NCI-H82 treated with DMSO at 0.1 percent for 48 hours (cell line): Measurements from ENCODE around the gene MYRF.

Experiments
- DNase-seq: peaks from one replicate; lab custom pipeline; 2025; ENCODE audit not compliant: unreplicated experiment; lab: John Stamatoyannopoulos, UW

Gene MYRF

DNA sequence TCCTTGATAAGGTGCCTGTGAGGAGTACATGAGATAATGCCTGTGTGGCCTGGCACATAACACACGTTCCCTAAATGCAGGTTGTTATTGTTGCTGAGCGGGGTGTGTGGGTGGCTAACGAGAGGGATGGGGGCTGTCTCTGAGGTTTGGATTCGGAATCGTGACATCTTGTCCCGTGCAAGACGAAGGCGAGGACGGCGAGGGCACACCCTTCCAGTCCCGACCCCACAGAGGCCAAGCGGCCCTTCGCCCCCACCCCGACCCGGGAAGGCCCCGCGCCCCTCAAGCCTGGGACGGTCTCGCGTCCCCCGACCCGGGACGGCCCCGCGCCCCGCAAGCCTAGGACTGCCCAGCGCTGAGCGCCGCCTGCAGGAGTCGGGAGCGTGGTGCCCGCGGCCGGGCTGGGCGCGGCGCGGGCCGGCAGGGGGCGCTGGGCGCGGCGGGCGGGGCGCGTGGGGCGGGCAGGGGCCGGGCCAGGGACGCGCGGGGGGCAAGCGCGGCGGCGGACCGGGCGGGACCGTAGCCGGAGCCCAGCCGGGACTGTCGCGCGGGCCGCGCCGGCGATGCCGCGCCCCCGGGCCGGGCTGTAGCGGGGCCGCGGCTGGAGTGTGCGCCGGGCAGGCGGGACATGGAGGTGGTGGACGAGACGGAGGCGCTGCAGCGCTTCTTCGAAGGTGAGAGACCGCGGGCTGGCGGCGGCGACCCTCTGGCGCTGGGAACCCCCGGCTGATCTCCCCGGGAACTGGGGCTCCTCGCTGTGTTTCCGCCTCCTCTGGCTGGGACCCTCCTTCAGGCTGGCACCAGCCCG, at the start of gene MYRF:
Gene MYRF (plus strand): TSS at position 520 of the 808 bp plus-strand sequence. CDS start 109 bp downstream, at position 629.
- no peak for DNase-seq

DNA sequence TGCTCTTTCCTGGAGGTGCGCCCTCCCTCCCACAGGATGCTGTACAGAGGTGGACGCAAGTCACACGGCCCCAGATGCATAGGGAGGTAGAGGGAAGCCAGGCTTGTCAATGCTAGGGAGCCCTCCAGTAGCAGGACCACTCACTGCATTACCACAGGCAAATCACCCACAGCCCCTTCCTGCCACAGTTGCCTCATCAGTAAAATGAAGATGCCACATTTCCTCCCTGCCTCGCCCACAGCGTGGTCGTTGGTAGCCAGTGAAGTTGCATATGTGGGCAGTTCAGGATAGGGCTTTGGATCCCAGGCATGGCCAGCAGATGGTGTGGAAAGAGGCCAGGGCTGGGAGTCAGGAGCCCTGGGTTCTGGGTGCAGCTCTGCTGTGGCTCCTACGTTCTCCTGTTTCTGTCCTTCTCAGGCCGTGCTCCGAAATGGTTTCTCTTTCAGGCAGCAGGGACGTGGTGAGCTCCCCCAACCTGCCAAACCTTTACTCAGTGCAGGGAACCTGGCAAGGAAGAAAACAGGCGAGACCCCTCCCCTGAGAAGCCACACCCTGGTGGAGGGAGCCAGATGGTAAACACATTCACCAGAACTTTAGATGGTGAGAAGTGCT, 49.6 kb upstream of the MYRF start:
- no peak for DNase-seq

DNA sequence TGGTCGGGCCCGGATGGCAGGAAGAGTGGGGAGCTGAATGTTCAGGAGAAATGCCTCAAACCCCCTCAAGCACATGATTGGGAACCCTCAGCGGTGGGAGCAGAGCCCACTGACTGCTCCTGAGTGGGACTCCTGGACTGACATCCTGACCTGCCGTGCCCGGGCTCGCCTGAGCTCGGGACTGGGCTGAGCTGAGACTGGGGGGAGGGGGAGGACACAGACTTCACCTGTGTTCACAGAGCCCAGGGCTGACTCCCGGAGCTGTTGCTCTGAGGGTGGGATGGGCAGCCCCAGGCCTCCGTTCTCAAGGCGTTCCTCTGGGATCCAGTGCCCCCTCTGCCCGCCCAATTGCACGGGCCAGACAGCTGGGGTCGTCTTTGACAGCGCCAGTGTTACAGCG, 47.6 kb upstream of the MYRF start:
- DNase-seq: no peak

DNA sequence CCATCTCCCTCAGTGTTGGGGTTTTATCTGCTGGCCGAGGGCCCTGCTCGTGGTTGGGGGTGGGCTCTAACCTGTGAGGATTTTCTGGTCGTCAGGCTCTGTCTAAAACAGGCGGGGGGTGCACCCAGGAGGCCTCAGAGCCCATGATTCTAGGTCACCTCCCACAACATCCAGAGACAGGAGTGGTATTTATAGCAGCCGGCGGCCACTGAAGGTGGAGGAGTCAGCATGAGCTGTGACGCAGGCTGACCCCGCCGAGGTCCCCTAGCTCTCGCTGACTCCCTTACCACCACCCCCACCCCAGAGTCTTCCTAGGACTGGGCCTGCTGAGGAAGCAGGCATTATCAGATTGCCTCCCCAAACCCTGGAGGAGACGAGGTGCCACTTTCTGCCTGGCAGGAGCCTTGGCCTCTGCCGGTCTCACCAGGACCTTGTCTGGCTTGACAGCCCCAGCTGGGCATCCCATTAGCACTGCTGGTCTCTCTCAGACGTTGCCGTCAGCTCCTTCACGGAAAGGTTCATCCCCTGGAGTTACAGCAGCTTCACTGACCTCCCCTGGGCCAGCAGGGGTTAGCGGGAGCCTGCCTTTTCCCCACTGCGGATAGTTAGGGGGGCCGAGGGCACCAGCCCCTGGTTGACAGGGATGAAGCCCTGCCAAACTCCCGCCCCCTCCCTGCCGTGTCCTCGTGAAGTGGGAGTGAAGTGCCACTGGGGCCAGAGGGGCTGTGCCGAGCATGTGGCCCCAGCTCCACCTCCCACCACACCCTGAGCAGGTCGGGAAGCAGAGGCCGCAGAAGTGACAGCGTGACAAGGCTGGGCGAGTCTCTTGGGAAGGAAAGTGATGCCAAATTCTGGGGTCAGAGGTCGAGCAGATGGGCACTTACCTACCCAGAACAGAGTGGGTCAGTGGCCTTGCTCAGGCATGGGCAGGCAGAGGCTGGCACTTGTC, 45.7 kb upstream of the MYRF start:
- no peak for DNase-seq

DNA sequence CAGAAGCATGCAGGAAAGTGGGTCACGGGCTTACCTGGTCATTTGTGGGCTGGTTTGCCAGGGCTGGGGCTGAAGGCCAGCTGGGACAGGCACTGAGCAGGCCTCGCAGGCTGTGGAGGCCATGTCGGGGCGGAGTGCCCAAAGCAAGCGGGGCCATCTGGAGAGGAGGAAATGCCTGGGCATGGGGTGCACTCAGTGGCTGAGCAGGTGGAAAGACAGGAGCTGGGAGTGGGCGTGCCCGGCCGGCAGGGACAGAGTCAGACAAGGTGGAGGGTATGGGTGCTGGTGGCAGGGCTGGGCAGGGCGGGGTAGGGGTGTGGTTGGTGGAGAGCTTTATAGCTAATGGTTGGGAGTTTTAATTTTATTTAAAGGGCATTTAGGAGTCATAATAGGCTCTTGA, 44.9 kb upstream of the MYRF start:
- DNase-seq: no peak

DNA sequence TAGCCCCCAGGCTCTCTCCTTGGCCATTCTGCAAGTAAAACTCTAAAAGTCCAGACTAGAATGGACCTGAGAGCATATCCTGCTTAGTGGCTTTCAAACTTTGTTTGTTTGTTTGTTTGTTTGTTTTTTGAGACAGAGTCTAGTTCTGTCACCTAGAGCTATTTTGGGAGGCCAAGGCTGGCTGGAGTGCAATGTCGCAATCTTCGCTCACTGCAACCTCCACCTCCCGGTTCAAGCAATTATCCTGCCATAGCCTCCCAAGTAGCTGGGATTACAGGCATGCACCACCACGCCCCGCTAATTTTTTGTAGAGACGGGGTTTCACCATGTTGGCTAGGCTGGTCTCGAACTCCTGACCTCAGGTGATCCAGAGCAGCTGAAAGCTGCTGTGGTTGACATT, 43.3 kb upstream of the MYRF start:
- DNase-seq: no peak

DNA sequence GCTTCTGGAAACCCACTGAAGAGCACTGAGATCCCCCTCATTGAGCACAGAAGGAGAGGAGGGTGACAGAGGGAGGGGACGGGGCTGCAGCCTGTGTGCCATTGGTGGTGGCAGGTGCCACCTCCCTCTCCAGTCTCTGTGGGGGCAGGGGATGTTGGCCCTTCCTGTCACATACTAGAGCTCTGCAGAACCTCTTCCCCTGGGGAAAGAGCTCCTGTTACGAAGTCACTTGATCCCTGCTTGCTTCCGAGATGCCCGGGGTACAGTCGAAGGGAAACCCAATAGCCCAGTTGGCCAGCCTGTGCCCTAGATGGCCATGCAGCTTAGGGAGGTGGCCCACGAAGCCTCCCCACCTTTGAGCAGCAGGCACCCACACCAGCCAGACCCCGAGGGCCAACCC, 42.9 kb upstream of the MYRF start:
- no peak for DNase-seq

DNA sequence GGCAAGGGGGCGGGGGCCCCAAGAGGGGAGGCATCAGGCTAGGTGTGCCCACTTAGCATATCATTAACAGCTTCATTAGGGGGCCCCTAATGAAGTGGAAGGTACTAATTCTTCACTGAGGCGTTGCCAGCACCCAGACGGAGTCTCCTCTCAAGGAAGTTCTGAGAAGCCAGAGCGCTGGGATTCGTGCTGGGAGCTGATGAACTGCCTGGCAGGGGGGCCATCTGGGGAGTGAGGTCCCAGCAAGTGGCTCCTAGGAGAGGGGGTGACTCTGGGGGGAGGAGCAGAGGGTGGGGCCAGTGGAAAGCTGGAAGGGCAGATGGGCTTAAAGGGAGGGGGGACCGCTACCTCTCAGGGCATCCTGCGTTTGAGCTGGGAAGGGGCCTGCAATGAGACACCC, 42.4 kb upstream of the MYRF start:
- DNase-seq: no peak

DNA sequence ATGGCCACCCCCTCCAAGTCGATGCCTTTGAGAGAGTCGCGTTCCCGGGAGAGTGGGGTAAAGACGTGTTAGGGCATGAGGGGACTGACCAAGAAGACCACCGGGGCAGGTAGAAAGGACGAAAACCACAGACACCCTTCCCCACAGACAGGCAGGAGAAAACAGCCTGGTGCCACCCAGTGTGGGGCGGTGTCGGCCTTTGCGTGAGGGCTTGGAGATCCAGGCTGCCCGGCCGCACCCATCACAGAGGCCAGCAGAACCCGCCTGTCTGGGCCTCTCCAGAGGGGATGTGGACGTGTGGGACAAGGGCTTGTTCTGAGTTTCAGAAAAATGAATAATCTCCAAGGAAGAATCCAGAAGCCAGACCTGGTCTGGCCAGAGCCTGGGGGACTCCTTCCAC, 41.4 kb upstream of the MYRF start:
- DNase-seq: no peak

DNA sequence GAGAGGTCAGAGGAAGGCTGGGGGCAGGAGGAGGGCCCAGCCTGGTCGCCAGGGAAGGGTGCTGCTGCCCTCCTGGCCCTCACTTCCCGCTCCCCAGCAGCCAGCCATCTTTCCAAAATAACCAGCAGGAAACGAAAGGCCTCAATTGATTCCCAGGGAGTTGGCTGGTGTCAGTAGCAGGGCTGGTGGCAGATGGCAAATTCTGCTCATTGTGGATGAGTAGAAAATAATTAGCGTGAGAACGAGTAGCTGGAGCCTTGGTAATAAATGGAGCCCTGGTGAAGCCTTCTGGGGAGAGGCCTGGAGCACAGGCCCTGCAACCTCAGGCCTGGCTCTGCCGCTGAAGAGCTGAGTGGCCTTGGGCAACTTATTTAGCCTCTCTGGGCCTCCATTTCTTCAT, 40.9 kb upstream of the MYRF start:
- DNase-seq: peak; percentile 44

DNA sequence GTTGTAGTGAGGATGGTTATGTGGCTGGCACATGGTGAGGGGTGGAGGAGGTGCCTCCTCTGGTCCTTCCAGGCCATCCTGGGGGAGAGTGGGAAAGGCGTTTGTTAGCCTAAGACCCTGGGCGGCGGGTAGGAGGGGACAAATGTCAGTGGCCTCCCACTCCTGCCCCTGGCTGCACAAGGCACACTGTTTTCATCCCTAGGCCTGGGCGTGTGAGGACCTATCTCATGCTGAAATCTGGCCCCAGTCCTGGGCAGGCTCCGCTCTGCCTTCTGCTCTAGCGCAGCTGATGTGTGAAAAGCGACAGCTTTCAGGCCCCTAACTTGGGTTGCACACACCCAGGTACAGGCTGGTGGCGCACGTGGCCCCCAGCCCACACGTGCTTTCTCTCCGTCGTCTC, 40.1 kb upstream of the MYRF start:
- DNase-seq: no peak

DNA sequence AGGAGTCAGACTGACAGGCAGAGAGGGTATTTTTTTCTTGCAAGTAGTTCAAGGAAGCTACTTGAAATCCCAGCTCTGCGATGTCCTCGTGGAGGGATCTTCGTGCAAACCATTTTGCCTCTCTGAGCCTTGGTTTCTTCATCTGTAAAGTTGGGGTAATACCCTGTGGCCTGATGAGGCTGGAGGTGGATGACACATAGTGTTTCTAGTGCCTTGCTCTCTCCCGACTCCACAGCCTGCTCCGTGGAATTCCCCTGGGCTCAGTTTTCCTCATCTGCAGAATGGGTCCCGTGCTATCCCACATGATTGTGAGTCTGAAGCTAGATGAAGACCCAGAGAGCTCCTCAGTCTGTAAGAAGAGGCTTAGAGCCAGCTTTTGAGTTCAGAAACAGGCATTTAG, 39.6 kb upstream of the MYRF start:
- no peak for DNase-seq

DNA sequence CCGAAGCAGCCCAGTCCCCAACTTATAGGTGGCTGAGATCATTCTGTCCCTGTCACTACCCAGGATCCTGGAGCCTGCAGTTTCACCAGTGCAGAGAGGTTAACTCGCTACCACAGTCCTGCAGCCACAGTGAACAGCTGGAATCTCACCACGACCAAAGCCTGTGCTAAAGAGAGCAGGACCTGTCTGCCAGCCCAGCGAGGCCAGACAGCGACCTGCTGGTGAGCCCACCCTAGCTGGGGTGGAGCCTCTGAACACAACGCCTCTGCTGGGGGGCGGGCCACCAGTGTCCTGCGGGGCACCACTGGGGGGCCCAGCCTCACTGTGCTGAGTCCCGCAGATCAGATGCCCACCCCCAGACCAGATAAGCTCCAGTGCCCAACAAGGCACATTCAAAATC, 39.0 kb upstream of the MYRF start:
- DNase-seq: no peak

DNA sequence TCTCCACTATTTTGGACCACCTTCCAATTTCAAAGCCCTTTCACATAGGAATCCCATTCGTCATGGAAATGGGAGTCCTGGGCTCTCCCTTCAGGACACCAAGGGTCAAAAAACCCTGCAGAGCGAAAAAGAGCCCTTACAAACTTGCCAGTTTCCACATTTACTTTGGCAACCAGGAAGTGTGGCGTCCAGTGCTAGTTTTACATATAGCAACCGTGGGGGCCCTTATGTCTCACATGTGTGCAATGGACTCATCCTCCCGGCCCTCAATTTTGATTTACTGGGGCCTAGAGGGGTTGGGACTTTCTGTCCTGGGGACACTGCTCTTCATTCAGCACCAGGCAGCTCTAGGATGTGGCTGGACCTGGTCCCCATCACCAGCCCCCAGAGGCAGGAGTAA, 38.5 kb upstream of the MYRF start:
- no peak for DNase-seq

DNA sequence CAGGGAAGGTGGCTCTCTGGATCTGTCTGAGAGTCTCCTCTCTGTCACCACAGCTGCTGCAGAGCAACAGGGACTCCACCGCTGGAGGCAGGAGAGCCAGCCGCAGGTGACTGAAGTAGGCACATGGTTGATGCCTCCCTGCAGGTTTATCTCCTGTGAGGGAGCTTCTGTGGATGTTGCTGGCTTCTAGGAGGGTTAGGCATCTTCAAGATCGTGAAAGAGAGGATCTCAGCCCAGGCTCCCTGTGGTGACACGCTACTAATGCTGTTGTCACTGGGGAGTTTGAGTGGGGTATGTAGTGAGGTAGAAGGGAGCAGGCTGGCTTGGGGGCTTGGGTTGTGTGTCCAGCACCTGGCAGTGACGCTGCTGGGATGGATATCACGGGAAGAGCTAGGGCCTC, 38.1 kb upstream of the MYRF start:
- DNase-seq: no peak

DNA sequence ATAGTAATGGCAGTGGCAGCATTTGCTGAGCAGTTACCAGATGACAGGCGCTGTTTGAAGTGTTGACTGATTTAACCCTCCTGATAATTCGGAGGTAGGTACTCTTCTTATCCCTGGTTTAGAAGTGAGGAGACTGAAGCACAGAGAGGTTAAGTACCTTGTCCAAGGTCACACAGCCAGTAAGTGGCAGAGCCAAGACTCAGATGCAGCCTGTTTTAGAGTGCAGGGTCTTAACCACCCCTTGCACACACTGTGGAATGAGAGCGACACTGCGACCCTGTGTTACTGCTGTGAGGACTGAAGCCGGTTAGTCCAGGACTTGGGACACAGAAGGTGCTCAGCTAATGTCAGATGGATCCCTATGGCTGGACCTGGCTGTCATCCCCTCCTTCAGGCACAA, 37.5 kb upstream of the MYRF start:
- no peak for DNase-seq

DNA sequence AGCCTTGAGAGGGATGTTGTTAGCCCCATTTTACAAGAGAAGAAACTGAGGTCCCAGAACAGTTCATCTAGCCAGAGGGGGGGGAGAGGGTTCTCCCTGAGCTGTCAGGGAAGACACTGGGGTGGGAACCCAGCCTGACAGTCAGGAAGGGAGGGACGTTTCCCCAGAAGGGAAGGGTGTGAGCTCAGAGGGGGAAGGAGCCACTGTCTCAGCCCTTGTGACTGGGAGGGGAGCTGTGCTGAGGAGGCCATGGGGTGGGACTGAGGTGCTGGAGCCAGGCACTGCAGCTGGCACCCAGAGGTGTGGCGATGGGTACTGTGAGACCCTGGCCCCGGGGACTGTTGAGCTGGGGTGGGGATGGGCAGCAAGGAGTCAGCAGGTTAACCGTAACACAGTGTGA, 36.6 kb upstream of the MYRF start:
- DNase-seq: no peak

DNA sequence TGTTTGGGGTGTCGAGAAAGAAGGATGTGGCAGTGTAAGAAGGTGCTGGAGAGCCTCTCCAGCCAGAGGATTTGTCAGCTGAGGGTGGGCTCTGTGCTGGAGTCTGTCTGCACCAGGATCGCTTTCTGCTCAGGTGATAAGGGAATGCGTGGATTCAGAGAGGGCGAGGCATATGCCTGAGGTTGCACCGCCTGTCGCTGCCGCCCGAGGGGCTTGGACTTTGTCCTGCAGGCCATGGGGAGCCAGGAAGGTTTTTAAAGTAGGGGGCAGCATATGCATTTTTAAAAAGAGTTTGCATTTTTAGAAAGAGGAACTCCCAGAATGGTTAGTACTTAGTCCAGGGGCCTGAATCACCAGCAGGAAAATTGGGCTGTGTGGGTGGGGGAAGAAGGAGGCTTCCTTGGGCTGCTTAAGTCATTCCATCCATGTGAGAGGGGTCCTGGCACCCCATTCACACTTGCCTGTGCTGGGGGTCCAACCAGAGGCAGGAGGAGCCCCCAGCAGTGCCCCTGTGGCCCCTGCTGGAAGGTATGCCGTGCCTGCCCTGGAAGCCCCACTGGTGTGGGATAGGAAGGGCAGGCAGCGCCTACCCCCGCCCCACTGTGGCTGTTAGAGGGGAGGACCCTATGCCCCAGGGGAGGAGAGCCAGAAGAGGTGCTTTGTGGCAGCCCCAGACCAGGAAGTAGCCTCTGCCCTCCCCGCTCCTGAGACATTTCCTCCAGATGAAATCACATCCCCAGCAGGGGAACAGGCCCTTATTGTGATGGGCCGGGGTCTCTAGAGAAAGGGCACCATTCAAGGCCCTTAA, 35.8 kb upstream of the MYRF start:
- DNase-seq: no peak

DNA sequence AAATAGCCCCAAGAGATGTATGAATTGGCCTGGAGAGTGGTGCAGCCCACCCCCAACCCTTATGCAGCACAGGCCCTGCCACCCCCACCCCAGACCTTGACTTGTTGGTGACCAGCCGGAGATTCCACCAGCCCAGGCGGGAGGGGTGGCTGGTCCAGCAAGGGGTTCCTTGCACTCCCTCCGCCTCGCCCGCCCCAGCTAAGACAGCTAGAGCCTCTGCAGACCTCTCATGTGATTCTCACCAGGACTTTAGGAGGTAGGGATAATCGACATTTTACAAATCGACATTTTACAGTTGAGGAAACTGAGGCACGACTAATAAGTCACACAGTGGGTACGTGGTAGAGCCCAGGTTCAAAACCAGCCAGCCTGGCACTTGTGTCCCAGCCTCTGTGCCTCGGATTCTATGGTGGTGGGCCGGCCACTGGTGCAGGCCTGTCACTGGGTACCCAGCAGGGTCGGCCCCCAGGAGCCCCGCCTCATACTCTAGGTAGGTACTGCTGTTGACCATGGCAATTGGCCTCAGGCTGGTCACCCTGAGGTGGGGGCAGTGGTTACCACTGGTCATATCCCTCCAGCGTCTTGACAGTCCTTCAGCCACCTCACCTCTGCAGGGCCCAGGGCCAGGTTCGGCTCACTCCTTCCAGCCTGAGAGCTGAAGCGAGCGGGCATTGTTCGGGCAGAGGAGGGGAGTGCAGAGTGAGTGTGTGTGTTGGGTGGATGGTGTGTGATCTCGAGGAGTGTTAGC, 35.0 kb upstream of the MYRF start:
- no peak for DNase-seq

DNA sequence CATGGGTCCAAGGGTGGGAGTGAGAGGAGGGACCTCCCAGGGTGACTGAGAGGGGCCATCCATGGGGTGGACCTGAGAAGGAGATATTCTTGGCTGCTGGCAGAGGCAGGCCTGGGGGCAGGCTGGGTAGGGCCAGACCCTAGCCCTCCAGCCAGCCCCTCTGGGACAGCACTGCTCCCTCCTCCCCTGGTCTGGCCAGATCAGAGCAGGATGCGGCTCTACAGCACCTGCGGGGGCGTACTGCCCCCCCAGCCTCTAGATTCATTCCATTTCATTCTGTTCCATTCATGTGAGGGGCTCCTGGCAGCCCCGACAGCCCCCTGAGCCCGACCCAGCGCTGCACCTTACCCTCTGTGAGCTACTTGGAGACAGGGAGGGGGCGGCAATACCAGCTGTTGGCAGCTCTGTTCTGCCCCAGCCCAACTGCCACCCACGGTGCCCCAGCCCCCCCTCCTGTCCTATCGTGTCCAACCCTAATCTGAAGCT, 34.3 kb upstream of the MYRF start:
- no peak for DNase-seq
